K562 (cell line): ENCODE measurements around the gene PRR19. TPM values are rescaled to one million over a fixed set of nuclear protein-coding genes. Genes with fewer than 3 reads are reported as not detected.
A peak's percentile ranks its signal among the peaks of the same experiment; 100 is the strongest.

Experiments used
- ATF6 ChIP-seq: sonication (generic); formaldehyde crosslinking; IDR thresholded peaks from 2 replicates; pipeline ENCODE4 v1.4.0; 2020; ENCODE audit warnings: mild to moderate bottlenecking, missing genetic modification reagents
- CTBP1 ChIP-seq: fragments of 450-650 bp; IDR thresholded peaks from 2 replicates; pipeline ENCODE4 v1.6.1; 2016; ENCODE audit warnings: borderline replicate concordance
- IRF2 ChIP-seq: sonication (generic); formaldehyde crosslinking; IDR thresholded peaks from 2 replicates; pipeline ENCODE4 v1.8.1; 2022; ENCODE audit warnings: mild to moderate bottlenecking, missing genetic modification reagents
- KHSRP ChIP-seq: fragments of 450-650 bp; IDR thresholded peaks from 2 replicates; pipeline ENCODE4 v1.6.1; 2017
- NBN ChIP-seq: fragments of 450-650 bp; IDR thresholded peaks from 2 replicates; pipeline ENCODE4 v1.6.1; 2016; ENCODE audit warnings: low read depth, mild to moderate bottlenecking
- NR2C1 ChIP-seq, 2 experiments: fragments of 450-650 bp; IDR thresholded peaks; 2 replicates each; pipeline ENCODE4 v1.6.1; 2017; ENCODE audit warnings: mild to moderate bottlenecking in 2 of 2, antibody characterized with exemption in 1 of 2, inconsistent platforms in 1 of 2, missing compliant biosample characterization in 1 of 2, missing genetic modification characterization in 1 of 2
- SNIP1 ChIP-seq: fragments of 450-650 bp; IDR thresholded peaks from 2 replicates; pipeline ENCODE4 v1.7.1; 2017; ENCODE audit warnings: low read depth, mild to moderate bottlenecking
- TCF7L2 ChIP-seq: fragments of 150-350 bp; IDR thresholded peaks from 2 replicates; pipeline ENCODE4 v1.6.1; 2016; ENCODE audit warnings: low read depth, mild to moderate bottlenecking, low read length, moderate library complexity
- THRA ChIP-seq: fragments of 450-650 bp; IDR thresholded peaks from 2 replicates; pipeline ENCODE4 v1.6.1; 2017; ENCODE audit warnings: mild to moderate bottlenecking, moderate library complexity
- ZBTB7A ChIP-seq: IDR thresholded peaks from 2 replicates; pipeline ENCODE4 v1.6.1; 2011; ENCODE audit warnings: low read depth, mild to moderate bottlenecking, low read length, moderate library complexity, borderline replicate concordance; ENCODE audit not compliant: control insufficient read depth
- ZNF184 ChIP-seq: sonication (generic); formaldehyde crosslinking; IDR thresholded peaks from 2 replicates; pipeline ENCODE4 v1.5.0; 2020; ENCODE audit warnings: missing genetic modification reagents
- ZNF318 ChIP-seq, 2 experiments: fragments of 450-650 bp; IDR thresholded peaks; 2 replicates each; pipeline ENCODE4 v1.6.1; 2016; ENCODE audit warnings: mild to moderate bottlenecking in 2 of 2, borderline replicate concordance in 1 of 2, low read depth in 1 of 2, moderate library complexity in 1 of 2
- ZNF75A ChIP-seq: fragments of 450-650 bp; formaldehyde crosslinking; IDR thresholded peaks from 2 replicates; pipeline ENCODE4 v1.4.0; 2020; ENCODE audit warnings: mild to moderate bottlenecking
- polyA plus RNA-seq, 8 experiments: library from polyadenylated mRNA; depleted of rRNA in 4 of 8; stranded (reverse) in 5 of 8; unstranded in 3 of 8; fragments of >200 nt; fragmentation: Nextera tagmentation in 2 of 8; fragmentation: Illumina TruSeq in 1 of 8; extraction: Ambion mirVana in 2 of 8; extraction: Trizol in 1 of 8; gene quantifications; 2 replicates each; pipeline versions ENCODE4 v1.2.1 to v1.2.3, GENCODE V29; 2011 to 2014; ENCODE audit warnings: inconsistent platforms in 1 of 8, missing spikeins in 1 of 8
- total RNA-seq, 7 experiments: library from RNA; depleted of rRNA in 6 of 7; stranded (reverse); fragments of >200 nt in 6 of 7; fragmentation: Illumina TruSeq in 2 of 7; extraction: Trizol in 2 of 7; gene quantifications; 2 replicates each; pipeline versions ENCODE4 v1.2.1 to v1.2.3, GENCODE V29; 2011 to 2021; ENCODE audit warnings: low replicate concordance in 1 of 7
- TF ChIP-seq, protein P1 (sequence below): fragments of 250-450 bp; sonication (Bioruptor Pico); IDR thresholded peaks from 2 replicates; pipeline ENCODE4 v1.4.0; 2020

The PRR19 gene
- total and polyA plus RNA-seq, 9 of the 15 experiments (the other 6 are each of a cell fraction or from before 2014, with no cell fraction given) = 0.10 to 1.6 (median 0.54) TPM

DNA sequence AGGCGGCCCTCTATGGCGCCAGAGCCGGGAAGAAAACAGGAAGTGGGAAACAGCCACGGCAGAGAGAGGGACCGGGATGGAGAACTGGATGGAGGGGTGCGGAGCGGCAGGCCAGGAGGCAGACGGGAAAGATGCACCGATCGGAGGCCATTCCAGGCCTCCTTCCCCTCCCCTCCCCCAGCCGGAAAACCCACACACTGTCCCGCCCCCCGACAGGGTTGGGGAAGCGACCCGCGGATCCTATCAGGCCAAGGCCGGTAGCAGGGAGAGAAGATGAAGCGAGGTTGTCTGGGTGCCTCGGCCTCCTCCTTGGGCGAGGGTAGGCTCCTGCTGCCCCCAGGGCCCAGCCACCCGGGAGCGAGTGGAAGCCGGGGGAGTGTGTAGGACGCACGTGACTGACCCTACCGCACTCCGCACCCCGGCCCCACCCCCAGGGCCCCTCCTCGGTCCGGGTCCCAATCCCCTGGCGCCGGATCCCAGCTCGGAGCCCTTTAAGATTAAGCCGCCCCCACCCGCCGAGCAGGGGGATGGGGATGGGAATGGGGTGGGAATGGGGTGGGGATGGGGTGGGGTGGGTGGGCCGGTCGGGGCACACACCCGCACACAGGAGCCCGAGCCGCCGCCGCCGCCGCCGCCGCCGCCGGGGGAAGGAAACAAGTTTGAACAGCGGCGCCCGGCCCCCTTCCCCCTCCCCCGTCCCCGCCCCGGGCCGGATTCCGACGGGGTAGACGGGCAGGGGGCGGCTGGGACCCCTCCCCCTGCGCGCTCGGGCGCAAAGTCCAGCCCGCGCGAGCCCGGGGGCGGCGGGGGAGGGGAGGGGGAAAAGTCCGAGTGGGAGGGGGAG, 48.5 kb upstream of the PRR19 start (continued):
- TF ChIP-seq ATF6 (no peak), TCF7L2 (no peak), CTBP1 (0 out of 2 replicates have a peak, but pooled peaks have one; percentile 1), THRA (no peak), ZBTB7A (peak; percentile 44; the same call in 1 of the 2 replicates), KHSRP (no peak), IRF2 (CRISPR knock-in tag) (no peak), SNIP1 (no peak), ZNF184 (no peak), NR2C1 (IDR thresholded peaks at IDR 0.05) (no peak), NR2C1 (tag; IDR thresholded peaks at IDR 0.05) (no peak), NBN (no peak), ZNF318 (IDR thresholded peaks at IDR 0.05; ENCODE audit: borderline replicate concordance in 1 of 2, low read depth in 1 of 2) (no peak), ZNF75A (CRISPR knock-in tag) (no peak)
- TF ChIP-seq, protein P1, sequence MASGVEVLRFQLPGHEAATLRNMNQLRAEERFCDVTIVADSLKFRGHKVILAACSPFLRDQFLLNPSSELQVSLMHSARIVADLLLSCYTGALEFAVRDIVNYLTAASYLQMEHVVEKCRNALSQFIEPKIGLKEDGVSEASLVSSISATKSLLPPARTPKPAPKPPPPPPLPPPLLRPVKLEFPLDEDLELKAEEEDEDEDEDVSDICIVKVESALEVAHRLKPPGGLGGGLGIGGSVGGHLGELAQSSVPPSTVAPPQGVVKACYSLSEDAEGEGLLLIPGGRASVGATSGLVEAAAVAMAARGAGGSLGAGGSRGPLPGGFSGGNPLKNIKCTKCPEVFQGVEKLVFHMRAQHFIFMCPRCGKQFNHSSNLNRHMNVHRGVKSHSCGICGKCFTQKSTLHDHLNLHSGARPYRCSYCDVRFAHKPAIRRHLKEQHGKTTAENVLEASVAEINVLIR (CRISPR knock-in tag) = no peak
